ENCODE data around the gene TMEM44.

- TF ChIP-seq ZBTB8A (tag by site-specific recombination; IDR thresholded peaks at IDR 0.05) = no peak
- no peak for TF ChIP-seq CTCF (tag by site-specific recombination; IDR thresholded peaks at IDR 0.05)
- TF ChIP-seq ZNF48 (tag by site-specific recombination; IDR thresholded peaks at IDR 0.05) = no peak
- TF ChIP-seq SETDB1 (IDR thresholded peaks at IDR 0.05; ENCODE audit: insufficient read length, low read length) = no peak
- no peak for TF ChIP-seq GLI2 (tag by site-specific recombination; IDR thresholded peaks at IDR 0.05; ENCODE audit: borderline replicate concordance, low read depth)
These were observed 9.5 kb downstream of the TMEM44 start for GRCh38 chr3:194623449-194624290.

Measured in HEK293 (cell line).